ENCODE data around the gene METAP1D. TPM values are rescaled to one million over a fixed set of nuclear protein-coding genes. Genes with fewer than 3 reads are reported as not detected.

The METAP1D gene
- polyA plus RNA-seq, 2 of the 4 experiments (the other 2 are of a cell fraction), result 7.3 to 13.3 TPM

GRCh38 chr2:172084645-172085459 lies 85.1 kb downstream of the METAP1D start (continued):
- TF ChIP-seq, protein P1, sequence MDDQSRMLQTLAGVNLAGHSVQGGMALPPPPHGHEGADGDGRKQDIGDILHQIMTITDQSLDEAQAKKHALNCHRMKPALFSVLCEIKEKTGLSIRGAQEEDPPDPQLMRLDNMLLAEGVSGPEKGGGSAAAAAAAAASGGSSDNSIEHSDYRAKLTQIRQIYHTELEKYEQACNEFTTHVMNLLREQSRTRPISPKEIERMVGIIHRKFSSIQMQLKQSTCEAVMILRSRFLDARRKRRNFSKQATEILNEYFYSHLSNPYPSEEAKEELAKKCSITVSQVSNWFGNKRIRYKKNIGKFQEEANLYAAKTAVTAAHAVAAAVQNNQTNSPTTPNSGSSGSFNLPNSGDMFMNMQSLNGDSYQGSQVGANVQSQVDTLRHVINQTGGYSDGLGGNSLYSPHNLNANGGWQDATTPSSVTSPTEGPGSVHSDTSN (IDR thresholded peaks at IDR 0.05), result no peak; the same call in 1 of the 2 replicates
- no peak for TF ChIP-seq ZC3H11A (IDR thresholded peaks at IDR 0.05)
- no peak for TF ChIP-seq JUNB (IDR thresholded peaks at IDR 0.05)
- TF ChIP-seq, protein P2, sequence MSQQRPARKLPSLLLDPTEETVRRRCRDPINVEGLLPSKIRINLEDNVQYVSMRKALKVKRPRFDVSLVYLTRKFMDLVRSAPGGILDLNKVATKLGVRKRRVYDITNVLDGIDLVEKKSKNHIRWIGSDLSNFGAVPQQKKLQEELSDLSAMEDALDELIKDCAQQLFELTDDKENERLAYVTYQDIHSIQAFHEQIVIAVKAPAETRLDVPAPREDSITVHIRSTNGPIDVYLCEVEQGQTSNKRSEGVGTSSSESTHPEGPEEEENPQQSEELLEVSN (IDR thresholded peaks at IDR 0.05; ENCODE audit: borderline replicate concordance, low read depth), result peak; percentile 31; the same call in 1 of the 2 replicates
- no peak for TF ChIP-seq HOXA7 (CRISPR knock-in tag; IDR thresholded peaks at IDR 0.05)
- no peak for TF ChIP-seq POLR2AphosphoS2 (conservative IDR thresholded peaks at IDR 0.05; ENCODE audit: low read length)
- no peak for TF ChIP-seq CHD4 (IDR thresholded peaks at IDR 0.05; ENCODE audit: borderline replicate concordance)
- TF ChIP-seq HES2 (IDR thresholded peaks at IDR 0.05), result no peak
- TF ChIP-seq NPAS2 (CRISPR knock-in tag; IDR thresholded peaks at IDR 0.05; ENCODE audit: borderline replicate concordance), result no peak
- TF ChIP-seq NR3C1 (IDR thresholded peaks at IDR 0.05), result no peak
- peak; percentile 61 to 91; a peak in 3 of 4 replicates for TF ChIP-seq CEBPB (IDR thresholded peaks at IDR 0.05)
- no peak for TF ChIP-seq MAZ (IDR thresholded peaks at IDR 0.05; ENCODE audit: borderline replicate concordance, low read depth, low read length)
- TF ChIP-seq CBX8 (IDR thresholded peaks at IDR 0.05), result no peak
- no peak for TF ChIP-seq FOSL2 (IDR thresholded peaks at IDR 0.05)
- no peak for TF ChIP-seq FOSL2 (CRISPR knock-in tag; IDR thresholded peaks at IDR 0.05)
- TF ChIP-seq HOXB5 (CRISPR knock-in tag; IDR thresholded peaks at IDR 0.05), result no peak
- TF ChIP-seq PHF8 (IDR thresholded peaks at IDR 0.05; ENCODE audit: borderline replicate concordance, low read depth), result peak; percentile 81
- no peak for TF ChIP-seq KDM5A (IDR thresholded peaks at IDR 0.05)
- TF ChIP-seq POLR2A (IDR thresholded peaks at IDR 0.05; ENCODE audit: low read length), result peak; percentile 77
- TF ChIP-seq MAFK (IDR thresholded peaks at IDR 0.05; ENCODE audit: partially characterized antibody), result no peak
- TF ChIP-seq ZSCAN20 (CRISPR knock-in tag; IDR thresholded peaks at IDR 0.05), result no peak
- peak; percentile 69; the same call in 2 of the 3 replicates for TF ChIP-seq BCL3 (IDR thresholded peaks at IDR 0.05)
- TF ChIP-seq FOSB (CRISPR knock-in tag; IDR thresholded peaks at IDR 0.05), result no peak
- no peak for TF ChIP-seq TFCP2L1 (CRISPR knock-in tag; IDR thresholded peaks at IDR 0.05)
- TF ChIP-seq SMC3 (IDR thresholded peaks at IDR 0.05), result no peak
- no peak for TF ChIP-seq RFX5 (IDR thresholded peaks at IDR 0.05)
- no peak for TF ChIP-seq RARB (CRISPR knock-in tag; IDR thresholded peaks at IDR 0.05)
- TF ChIP-seq EP300 (IDR thresholded peaks at IDR 0.05), result no peak
- no peak for TF ChIP-seq TP53 (CRISPR knock-in tag; IDR thresholded peaks at IDR 0.05)
- TF ChIP-seq RAD21 (conservative IDR thresholded peaks at IDR 0.05 in 1 of 2, IDR thresholded peaks at IDR 0.05 in 1 of 2), result peak in 1 of 2 experiments; percentile 9; a peak in 1 of 5 replicates
- TF ChIP-seq RNF2 (IDR thresholded peaks at IDR 0.05; ENCODE audit: borderline replicate concordance, low read depth), result 0 out of 2 replicates have a peak, but pooled peaks have one; percentile 70
- TF ChIP-seq HDAC2 (IDR thresholded peaks at IDR 0.05), result no peak
- TF ChIP-seq, protein P3, sequence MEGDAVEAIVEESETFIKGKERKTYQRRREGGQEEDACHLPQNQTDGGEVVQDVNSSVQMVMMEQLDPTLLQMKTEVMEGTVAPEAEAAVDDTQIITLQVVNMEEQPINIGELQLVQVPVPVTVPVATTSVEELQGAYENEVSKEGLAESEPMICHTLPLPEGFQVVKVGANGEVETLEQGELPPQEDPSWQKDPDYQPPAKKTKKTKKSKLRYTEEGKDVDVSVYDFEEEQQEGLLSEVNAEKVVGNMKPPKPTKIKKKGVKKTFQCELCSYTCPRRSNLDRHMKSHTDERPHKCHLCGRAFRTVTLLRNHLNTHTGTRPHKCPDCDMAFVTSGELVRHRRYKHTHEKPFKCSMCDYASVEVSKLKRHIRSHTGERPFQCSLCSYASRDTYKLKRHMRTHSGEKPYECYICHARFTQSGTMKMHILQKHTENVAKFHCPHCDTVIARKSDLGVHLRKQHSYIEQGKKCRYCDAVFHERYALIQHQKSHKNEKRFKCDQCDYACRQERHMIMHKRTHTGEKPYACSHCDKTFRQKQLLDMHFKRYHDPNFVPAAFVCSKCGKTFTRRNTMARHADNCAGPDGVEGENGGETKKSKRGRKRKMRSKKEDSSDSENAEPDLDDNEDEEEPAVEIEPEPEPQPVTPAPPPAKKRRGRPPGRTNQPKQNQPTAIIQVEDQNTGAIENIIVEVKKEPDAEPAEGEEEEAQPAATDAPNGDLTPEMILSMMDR (IDR thresholded peaks at IDR 0.05), result no peak
- TF ChIP-seq EHF (CRISPR knock-in tag; IDR thresholded peaks at IDR 0.05), result no peak
- no peak for TF ChIP-seq FOXS1 (CRISPR knock-in tag; IDR thresholded peaks at IDR 0.05)
- no peak for TF ChIP-seq HEYL (CRISPR knock-in tag; IDR thresholded peaks at IDR 0.05)
- no peak for TF ChIP-seq BHLHE40 (IDR thresholded peaks at IDR 0.05; ENCODE audit: low read depth, low read length)
- TF ChIP-seq MYC (IDR thresholded peaks at IDR 0.05; ENCODE audit: borderline replicate concordance, low read length), result no peak
- TF ChIP-seq KDM1A (IDR thresholded peaks at IDR 0.05; ENCODE audit: low read depth), result no peak
- TF ChIP-seq, protein P4, sequence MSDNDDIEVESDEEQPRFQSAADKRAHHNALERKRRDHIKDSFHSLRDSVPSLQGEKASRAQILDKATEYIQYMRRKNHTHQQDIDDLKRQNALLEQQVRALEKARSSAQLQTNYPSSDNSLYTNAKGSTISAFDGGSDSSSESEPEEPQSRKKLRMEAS (IDR thresholded peaks at IDR 0.05), result peak; percentile 65
